GM18867 (cell line): ENCODE data around the gene LAMA2.
"Not testable (repeated sequence)": the region's sequence is repeated elsewhere in the genome, so short reads cannot be mapped to it uniquely, and the experiment has no call there.

Experiments
- ATAC-seq: cut with Tn5 transposase; IDR thresholded peaks from one replicate; pipeline ENCODE4 v1.9.1; 2021; ENCODE audit warnings: mild to moderate bottlenecking, moderate library complexity; ENCODE audit not compliant: unreplicated experiment

The LAMA2 gene

DNA sequence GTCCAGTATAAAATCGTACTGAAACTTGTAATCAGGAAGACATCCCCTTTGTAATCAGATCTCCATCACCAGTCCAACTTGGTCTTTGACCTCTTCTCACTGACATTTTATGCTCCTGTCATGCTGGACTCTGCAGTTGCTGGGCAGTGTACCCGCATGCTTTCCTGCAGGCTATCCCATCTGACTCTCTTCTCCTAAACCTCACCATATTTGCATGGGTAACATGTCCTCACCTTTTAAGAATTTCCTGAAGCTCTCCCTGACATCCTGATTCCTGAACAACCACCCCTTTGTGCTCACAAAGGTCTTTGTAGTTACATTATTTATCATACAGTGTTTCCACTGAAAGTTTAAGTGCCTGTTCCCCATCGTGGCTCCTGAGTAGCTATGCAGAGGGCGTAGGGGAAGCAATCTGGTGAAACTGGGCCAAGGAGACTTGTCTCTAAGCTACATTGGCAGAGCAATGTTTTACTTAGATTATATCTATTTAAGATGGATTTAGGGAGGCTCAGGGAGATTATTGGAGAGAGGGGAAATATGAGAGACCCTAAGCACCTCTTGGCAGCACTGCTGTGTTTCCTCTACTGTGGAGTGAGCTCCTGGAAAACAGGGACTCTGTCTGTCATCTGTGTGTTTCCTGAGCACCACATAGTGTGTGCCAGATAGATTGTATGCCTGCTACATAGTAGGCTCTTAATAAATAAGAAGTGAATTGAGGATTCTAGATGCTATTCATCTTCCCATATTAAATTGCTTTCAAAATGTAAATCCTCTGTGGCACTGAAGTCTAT, 124.0 kb downstream of the LAMA2 start:
- no peak for ATAC-seq

GRCh38 chr6:129007701-129008373, 124.9 kb downstream of the LAMA2 start:
- no peak for ATAC-seq

- ATAC-seq = no peak
Observed at GRCh38 chr6:129008591-129008990, 125.7 kb downstream of the LAMA2 start.

- no peak for ATAC-seq
Observed at GRCh38 chr6:129009851-129010250, 126.9 kb downstream of the LAMA2 start.

DNA sequence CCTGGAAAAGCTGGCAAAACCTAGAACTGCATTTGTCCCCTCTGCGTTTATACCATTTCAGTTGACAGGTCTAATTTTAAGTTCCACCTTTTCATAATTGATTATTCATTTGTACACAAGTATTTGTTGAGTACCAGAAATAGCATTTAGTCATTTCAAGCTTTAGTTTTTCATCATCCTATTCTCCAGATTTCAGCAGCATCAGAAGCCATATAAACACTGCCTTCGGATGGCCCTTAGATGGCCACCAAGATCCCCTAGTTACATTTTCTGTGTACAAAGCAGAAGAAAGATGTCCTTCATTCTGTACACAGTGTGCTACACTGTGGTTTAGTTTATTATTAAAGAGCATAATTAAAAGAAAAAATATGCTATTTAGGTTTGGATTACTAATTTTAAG, 131.4 kb downstream of the LAMA2 start:
- ATAC-seq = no peak

GRCh38 chr6:129015721-129016120, 132.8 kb downstream of the LAMA2 start:
- ATAC-seq = no peak

GRCh38 chr6:129016844-129017243, 133.9 kb downstream of the LAMA2 start:
- no peak for ATAC-seq

DNA sequence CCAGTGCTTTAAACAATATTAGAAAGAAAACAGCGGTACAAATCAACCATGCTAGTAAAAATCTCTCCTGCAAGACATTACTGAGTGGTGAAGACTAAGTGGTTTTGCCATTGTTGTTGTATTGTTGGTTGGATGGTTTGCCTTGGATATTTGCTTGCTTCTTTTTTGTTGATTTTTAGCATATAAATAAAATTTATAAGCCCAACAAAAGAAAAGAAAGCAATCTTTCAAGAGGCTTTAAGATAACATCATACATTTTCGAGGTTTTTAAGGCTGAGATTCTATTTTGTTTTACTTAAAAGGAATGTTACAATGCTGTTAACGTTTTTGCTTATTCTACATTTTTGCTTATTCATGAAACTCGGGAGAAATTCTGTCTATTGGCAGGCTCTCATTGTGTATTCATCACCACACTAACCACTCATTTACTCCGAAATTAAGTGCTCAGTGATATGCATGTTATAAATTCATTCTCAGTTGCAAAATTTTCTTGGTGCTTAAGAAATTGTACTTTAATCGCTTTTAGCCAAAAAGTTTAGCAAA, 139.1 kb downstream of the LAMA2 start:
- no peak for ATAC-seq

- ATAC-seq = no peak
Observed at GRCh38 chr6:129026601-129027000, 143.7 kb downstream of the LAMA2 start.

GRCh38 chr6:129029778-129030177, 146.8 kb downstream of the LAMA2 start:
- ATAC-seq = no peak

DNA sequence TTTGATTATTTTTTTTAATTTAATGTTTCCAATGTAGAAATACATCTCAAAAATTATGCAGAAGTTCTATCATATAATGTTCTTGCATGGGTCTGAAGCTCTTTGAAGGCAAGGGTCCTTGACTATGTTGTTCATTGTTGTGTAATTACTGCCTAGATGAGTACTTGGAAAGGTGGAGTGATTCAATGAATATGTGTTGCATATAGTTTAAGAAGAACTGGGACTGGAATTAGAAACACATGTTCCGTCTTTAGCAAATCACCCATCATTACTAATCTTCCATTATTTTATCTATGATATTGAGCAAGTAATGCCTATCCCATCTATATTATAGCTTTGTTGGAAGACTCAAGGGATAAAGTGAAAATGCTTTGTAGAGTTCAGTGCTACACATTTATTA, 147.3 kb downstream of the LAMA2 start:
- ATAC-seq = no peak

DNA sequence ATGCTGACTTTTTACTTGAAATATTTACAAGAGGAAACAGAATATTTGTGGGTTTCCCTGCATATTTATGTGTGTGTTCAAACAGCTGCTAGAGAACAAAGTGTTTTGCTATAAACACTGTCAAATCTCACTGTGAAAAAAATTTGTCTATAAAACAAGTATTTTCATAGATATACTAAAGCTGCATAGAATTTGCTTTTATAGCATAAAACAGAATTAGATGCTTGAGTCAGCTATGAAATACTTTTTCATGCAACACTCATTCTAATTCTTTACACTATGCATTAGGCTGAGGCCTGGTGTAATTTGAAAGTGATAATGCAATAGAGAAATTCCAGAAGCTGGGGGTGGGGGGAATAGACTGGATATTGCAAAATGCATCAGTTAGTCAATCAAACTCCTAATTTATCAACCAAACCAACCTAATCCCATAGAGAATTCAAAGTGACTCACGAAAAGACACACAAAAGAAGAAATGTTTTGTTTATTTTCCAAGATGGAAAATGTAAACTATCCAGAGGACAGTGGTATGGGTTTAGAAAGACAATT, 148.2 kb downstream of the LAMA2 start:
- no peak for ATAC-seq

DNA sequence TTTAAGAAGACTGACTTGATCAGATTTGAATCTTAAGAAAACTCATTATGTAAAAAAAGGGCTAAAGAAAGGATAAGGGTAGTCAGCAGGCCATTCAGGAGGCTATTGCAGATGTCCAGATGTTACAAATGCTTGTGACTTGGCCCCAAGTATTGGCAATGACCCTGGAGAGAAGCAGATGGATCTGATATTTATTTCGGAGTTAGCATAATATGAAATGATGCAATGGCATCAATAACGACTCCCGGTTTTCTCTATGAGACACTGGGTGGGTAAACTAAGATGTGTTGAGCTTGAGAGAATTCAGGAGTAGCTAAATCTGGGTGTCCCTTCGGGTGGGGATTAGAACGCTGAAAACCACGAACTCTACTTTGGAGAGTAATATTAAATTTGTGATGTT, 149.7 kb downstream of the LAMA2 start:
- no peak for ATAC-seq

DNA sequence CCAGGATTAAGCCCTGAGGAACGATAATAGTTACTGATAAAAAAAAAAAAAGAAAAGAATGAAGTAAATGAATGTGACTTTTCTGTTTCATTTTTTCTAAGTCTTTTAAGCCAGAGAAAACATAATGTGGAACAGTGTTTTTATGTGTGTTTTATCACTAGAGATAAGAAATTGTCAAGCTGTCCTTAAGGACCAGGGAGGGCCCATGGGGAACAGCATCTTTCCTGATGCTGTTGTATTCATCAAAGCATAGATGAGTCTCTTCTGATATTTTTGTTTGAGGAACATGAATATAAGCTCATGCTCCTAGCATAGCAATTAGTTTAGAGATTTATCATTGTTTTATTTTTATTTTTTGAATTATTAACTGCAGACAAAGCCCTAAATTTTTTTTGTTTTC, 150.2 kb downstream of the LAMA2 start:
- ATAC-seq = no peak

GRCh38 chr6:129033581-129033980, 150.6 kb downstream of the LAMA2 start:
- ATAC-seq = no peak

GRCh38 chr6:129041563-129041962, 158.6 kb downstream of the LAMA2 start:
- ATAC-seq = no peak

DNA sequence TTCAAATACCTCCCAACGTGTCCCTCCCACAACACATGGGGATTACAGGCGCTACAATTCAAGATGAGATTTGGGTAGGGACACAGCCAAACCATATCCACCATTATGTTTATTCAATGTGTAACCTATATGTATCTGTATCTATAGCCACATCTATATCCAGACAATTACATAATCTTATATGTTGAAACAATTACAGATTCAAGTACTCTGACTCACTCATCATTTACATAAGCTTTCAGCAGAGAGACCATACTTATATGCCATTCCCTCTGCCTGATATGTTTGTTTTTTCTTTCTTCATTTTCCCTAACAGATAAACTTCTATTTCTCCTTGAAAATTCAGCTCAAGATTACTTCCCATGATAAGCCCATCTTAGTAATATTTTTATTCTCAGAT, 163.6 kb downstream of the LAMA2 start:
- ATAC-seq = no peak

DNA sequence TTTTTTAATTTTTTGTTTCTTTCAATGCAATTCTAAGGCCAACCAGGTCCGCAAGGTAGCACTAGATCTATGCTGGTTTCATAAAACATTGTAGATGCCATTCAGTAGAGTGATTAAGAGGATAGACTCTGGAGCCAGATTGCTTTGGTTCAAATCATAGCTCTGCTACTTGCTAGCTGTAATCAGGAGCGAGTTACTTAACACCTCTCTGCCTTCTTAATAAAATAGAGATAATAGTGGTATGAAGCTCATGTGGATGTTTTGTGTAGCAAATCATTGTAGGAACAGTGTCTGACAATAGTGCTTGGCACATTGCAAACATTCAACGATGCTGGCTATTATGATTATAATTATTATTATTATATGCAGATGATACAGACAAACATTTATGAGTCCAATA, 164.9 kb downstream of the LAMA2 start:
- no peak for ATAC-seq

DNA sequence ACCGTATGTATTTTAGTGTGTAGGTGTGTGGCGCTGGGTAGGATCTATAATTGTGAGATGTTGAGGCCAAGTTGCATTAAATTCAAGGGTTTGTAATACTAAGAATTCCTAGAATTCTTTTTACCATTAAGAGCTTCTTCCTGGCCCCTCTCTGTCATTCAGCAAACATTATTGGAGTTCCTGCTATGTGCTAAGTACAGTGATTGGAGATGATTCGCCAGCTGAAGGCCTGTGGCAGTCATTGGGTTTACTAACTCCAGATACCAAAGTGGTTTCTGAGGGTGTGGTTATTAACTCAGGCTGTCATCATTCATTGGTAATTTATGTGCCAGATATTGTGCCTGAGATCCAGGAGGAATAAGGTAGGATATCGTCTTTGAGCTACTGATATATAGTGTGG, 167.1 kb downstream of the LAMA2 start:
- ATAC-seq = no peak

DNA sequence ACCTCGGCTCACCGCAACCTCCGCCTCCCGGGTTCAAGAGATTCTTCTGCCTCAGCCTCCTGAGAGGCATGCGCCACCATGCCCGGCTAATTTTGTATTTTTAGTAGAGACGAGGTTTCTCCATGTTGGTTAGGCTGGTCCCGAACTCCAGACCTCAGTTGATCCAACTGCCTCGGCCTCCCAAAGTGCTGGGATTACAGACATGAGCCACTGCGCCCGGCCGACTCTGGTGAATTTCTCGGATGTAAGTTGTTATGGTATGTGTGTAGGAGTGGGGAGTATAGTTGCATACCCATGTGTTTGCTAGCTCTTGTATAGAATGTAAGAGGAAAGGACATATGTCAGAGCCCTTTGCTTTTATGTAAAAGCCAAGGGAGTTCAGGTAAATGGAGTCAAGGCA, 170.2 kb downstream of the LAMA2 start:
- not testable (repeated sequence) for ATAC-seq

DNA sequence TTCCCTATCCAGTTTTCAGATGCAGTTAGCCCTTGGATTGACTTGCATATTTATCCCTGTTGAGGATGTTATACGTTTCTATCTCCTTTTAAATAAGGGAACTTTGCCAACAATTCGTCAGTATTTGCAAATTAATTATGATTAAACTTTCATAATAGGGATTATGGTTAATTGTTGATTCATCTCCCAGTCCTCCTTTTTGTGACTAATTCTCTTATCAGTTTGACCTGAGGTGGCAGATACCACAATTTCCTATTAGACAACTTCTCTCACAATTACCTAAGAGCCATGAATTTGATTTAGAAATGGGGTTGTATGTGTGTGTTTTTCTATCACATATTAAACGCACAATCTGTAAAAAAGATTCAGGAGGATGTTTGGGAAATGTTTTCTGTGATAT, 172.9 kb downstream of the LAMA2 start:
- ATAC-seq = no peak

- ATAC-seq = no peak
Observed at GRCh38 chr6:129059650-129060049, 176.7 kb downstream of the LAMA2 start.
